Measurements from ENCODE around the gene ERVFRD-1. TPM values are rescaled to one million over a fixed set of nuclear protein-coding genes. Genes with fewer than 3 reads are reported as not detected.
"Not testable (repeated sequence)": the region's sequence is repeated elsewhere in the genome, so short reads cannot be mapped to it uniquely, and the experiment has no call there.

The ERVFRD-1 gene
- total RNA-seq, 1 donor from 2014 or later, result 0.08 TPM

GRCh38 chr6:11130605-11131004 lies 19.1 kb upstream of the ERVFRD-1 start:
- ATAC-seq (no peak), DNase-seq (ENCODE audit: low spot score) (no peak)

GRCh38 chr6:11129908-11130565 lies 18.5 kb upstream of the ERVFRD-1 start:
- ATAC-seq (no peak), DNase-seq (ENCODE audit: low spot score) (no peak)

- DNase-seq (ENCODE audit: low spot score) (no peak), ATAC-seq (peak; percentile 14)
Measured at GRCh38 chr6:11128608-11129007, 17.1 kb upstream of the ERVFRD-1 start.

GRCh38 chr6:11126876-11127275 lies 15.4 kb upstream of the ERVFRD-1 start:
- ATAC-seq, result no peak

GRCh38 chr6:11123978-11124377 lies 12.5 kb upstream of the ERVFRD-1 start:
- ATAC-seq (no peak), DNase-seq (ENCODE audit: low spot score) (no peak)

More at GRCh38 chr6:11126876-11127275, 15.4 kb upstream of the ERVFRD-1 start:
- no peak for DNase-seq (ENCODE audit: low spot score)

- DNase-seq (ENCODE audit: low spot score) (no peak), ATAC-seq (peak; percentile 48)
Measured at GRCh38 chr6:11122380-11122779, 10.9 kb upstream of the ERVFRD-1 start.

- no peak for DNase-seq (ENCODE audit: low spot score)
- ATAC-seq, result no peak
Measured at GRCh38 chr6:11121851-11122250, 10.3 kb upstream of the ERVFRD-1 start.

GRCh38 chr6:11120271-11121005 lies 8.9 kb upstream of the ERVFRD-1 start:
- ATAC-seq (no peak), DNase-seq (ENCODE audit: low spot score) (no peak)

- peak; percentile 23 for ATAC-seq
- DNase-seq (ENCODE audit: low spot score), result not testable (repeated sequence)
Measured at GRCh38 chr6:11115808-11116536, 4.4 kb upstream of the ERVFRD-1 start.

- DNase-seq (ENCODE audit: low spot score), result no peak
Measured at GRCh38 chr6:11113038-11113437, 1.5 kb upstream of the ERVFRD-1 start.

GRCh38 chr6:11111769-11112437 lies 378 bp upstream of the ERVFRD-1 start:
- DNase-seq (ENCODE audit: low spot score) (no peak), ATAC-seq (peak; percentile 13)

More at GRCh38 chr6:11113038-11113437, 1.5 kb upstream of the ERVFRD-1 start:
- no peak for ATAC-seq

GRCh38 chr6:11108726-11109125 lies 2.8 kb downstream of the ERVFRD-1 start:
- no peak for DNase-seq (ENCODE audit: low spot score)

GRCh38 chr6:11103065-11103464 lies 8.5 kb downstream of the ERVFRD-1 start:
- ATAC-seq (no peak), DNase-seq (ENCODE audit: low spot score) (no peak)

More at GRCh38 chr6:11108726-11109125, 2.8 kb downstream of the ERVFRD-1 start:
- ATAC-seq, result no peak

- no peak for DNase-seq (ENCODE audit: low spot score)
- ATAC-seq, result no peak
Measured at GRCh38 chr6:11101417-11101816, 10.1 kb downstream of the ERVFRD-1 start.

GRCh38 chr6:11098004-11098403 lies 13.5 kb downstream of the ERVFRD-1 start:
- DNase-seq (ENCODE audit: low spot score), result no peak
- no peak for ATAC-seq

GRCh38 chr6:11097476-11097875 lies 14.0 kb downstream of the ERVFRD-1 start:
- no peak for ATAC-seq

GRCh38 chr6:11096109-11096508 lies 15.4 kb downstream of the ERVFRD-1 start:
- no peak for ATAC-seq
- no peak for DNase-seq (ENCODE audit: low spot score)

More at GRCh38 chr6:11097476-11097875, 14.0 kb downstream of the ERVFRD-1 start:
- no peak for DNase-seq (ENCODE audit: low spot score)

- ATAC-seq (no peak), DNase-seq (ENCODE audit: low spot score) (no peak)
Measured at GRCh38 chr6:11094941-11095340, 16.6 kb downstream of the ERVFRD-1 start.

GRCh38 chr6:11094411-11094851 lies 17.1 kb downstream of the ERVFRD-1 start:
- ATAC-seq, result peak; percentile 49
- DNase-seq (ENCODE audit: low spot score), result peak; percentile 63

GRCh38 chr6:11093626-11094410 lies 17.7 kb downstream of the ERVFRD-1 start, which contains the start of gene SMIM13:
Gene SMIM13, plus strand, starts transcription at chr6:11093834. Its CDS starts 480 bp downstream, at chr6:11094314.
- ATAC-seq (peak; percentile 94), DNase-seq (ENCODE audit: low spot score) (peak; percentile 98)

Data from left lobe of liver (tissue), 2 donors.